ENCODE data around the gene ALKBH5.

Gene ALKBH5

DNA sequence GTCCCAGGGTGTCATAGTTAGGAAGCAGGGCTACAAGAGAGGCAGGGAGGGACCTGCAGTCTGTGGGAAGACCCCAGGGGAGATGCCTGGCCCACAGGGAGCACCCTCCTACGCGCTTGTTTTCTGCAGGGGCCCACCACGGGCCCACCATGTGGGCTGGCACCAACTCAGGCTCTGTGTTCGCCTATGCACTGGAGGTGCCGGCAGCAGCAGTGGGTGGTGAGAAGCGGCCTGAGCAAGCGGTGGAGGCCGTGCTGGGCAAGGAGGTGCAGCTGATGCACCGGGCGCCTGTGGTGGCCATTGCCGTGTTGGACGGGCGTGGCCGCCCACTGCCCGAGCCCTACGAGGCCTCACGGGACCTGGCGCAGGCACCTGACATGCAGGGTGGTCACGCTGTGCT, 56.8 kb downstream of the ALKBH5 start:
- no peak overlapping the region for H3K4me3 ChIP-seq (ENCODE audit: low read length)
- peaks cover 60% of the 10 kb centered on the region for H3K36me3 ChIP-seq (ENCODE audit: control insufficient read depth, insufficient read depth, low read length)
- no CpG with 5 or more reads among the region's 19 CpGs for WGBS (ENCODE audit: insufficient coverage, insufficient read length)
- H3K4me1 ChIP-seq (ENCODE audit: control insufficient read depth, insufficient read depth, low read length), result no peaks in the 10 kb centered on the region
- no peak overlapping the region for H3K27ac ChIP-seq (ENCODE audit: low read length)
- no peaks in the 10 kb centered on the region for H3K27me3 ChIP-seq (ENCODE audit: control insufficient read depth, insufficient read depth, low read length)
- no peaks in the 10 kb centered on the region for H3K9me3 ChIP-seq (ENCODE audit: control insufficient read depth, insufficient read depth, low read length)
- no peak for DNase-seq (ENCODE audit: low read depth, low spot score)

DNA sequence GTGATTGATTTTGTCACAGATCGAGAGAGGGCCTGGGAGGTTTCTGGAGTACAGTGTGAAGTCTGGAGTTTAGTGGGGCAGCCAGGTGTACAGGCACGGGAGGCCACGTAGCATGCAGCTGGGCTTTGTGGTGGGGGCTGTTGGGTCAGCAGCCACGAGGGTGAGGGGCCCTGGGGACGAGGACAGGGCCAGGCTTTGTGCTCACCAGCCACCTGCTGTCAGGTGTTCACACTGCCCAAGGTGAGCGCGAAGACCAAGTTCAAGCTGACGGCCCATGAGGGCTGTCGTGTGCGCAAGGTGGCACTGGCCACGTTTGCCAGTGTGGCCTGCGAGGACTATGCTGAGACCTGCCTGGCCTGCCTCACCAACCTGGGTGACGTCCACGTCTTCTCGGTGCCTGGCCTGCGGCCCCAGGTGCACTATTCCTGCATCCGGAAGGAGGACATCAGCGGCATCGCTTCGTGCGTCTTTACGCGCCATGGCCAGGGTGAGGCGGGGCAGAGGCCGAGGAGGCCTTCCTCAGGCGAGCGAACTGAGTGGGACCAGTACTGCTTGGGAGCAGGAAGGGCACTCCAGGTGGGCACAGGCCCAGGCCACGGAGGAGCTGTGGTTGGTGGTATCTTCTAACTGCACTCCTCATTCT, 57.7 kb downstream of the ALKBH5 start:
- Histone ChIP-seq H3K4me1 (ENCODE audit: control insufficient read depth, insufficient read depth, low read length) (peaks cover 5% of the 10 kb centered on the region), H3K4me3 (ENCODE audit: low read length) (no peak overlapping the region), H3K36me3 (ENCODE audit: control insufficient read depth, insufficient read depth, low read length) (peaks cover 60% of the 10 kb centered on the region), H3K27ac (ENCODE audit: low read length) (no peak overlapping the region), H3K27me3 (ENCODE audit: control insufficient read depth, insufficient read depth, low read length) (no peaks in the 10 kb centered on the region), H3K9me3 (ENCODE audit: control insufficient read depth, insufficient read depth, low read length) (no peaks in the 10 kb centered on the region)
- no CpG with 5 or more reads among the region's 28 CpGs for WGBS (ENCODE audit: insufficient coverage, insufficient read length)
- no peak for DNase-seq (ENCODE audit: low read depth, low spot score)

DNA sequence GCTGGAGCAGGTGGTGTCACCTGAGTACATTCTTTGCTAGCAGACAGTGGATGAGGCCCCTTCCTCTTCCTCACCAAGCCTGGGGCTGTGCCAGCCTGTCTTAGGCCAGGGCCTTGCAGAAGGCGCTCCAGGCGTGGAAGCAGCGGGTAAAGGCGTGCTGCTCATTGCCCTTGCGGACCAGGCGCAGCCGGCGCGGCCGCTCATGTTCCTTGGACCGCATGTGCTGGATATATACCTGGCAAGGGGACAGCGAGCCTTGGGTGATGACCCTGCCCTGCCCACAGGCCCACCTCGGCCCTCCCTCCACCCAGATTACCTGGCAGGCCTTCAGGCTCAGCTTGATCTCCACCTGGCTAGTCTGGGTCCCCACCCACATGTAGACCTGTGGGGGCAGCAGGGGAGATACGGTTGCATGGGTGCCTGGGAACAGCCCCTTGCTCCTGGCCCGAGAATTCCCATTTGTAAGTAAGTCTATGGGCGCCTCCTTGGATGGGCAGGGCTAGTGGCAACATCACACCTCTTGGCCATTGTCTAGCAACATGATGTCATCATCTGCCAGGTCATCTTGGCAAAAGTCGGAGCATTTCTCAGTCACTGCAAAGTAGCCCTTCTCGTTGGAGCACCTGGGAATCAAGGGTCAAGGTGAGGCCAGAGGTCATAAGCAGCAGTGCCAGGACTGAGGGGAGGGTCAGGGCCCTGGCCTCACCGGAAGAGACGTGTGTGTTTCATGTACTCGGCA, 61.6 kb downstream of the ALKBH5 start:
- no peak for DNase-seq (ENCODE audit: low read depth, low spot score)
- peaks cover 9% of the 10 kb centered on the region for H3K4me1 ChIP-seq (ENCODE audit: control insufficient read depth, insufficient read depth, low read length)
- no peaks in the 10 kb centered on the region for H3K27me3 ChIP-seq (ENCODE audit: control insufficient read depth, insufficient read depth, low read length)
- H3K4me3 ChIP-seq (ENCODE audit: low read length), result no peak overlapping the region
- no peak overlapping the region for H3K27ac ChIP-seq (ENCODE audit: low read length)
- WGBS (ENCODE audit: insufficient coverage, insufficient read length), result no CpG with 5 or more reads among the region's 21 CpGs
- no peaks in the 10 kb centered on the region for H3K9me3 ChIP-seq (ENCODE audit: control insufficient read depth, insufficient read depth, low read length)
- peaks cover 43% of the 10 kb centered on the region for H3K36me3 ChIP-seq (ENCODE audit: control insufficient read depth, insufficient read depth, low read length)

DNA sequence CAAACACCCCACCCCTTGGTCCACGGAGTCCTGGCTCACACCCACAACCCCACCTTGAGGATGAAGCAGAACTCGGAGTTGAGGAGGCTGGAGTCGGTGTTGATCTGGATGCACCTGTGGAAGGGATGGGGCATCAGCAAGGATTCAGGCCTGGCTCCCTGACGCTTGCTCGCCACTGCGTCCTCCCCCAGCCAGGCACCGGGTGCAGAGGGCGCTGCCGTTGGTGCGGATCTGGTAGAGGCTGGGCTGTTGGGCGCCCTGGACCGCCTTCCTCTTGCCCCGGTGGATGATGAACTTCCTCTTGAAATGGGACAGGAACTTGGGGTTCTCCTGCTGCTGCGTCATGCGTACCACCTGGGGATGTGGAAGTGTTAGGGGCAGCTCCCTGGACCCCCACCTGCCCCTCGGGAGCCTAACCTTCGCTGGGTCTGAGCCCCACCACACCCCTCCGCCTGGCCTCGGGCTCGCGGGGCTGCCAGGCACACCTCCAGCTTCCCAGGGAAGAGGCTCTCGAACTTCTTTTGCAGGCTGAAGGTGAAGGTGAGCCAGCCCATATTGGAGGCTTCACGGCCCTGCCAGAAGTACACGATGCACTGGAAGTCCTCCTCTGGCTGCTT, 62.6 kb downstream of the ALKBH5 start:
- H3K4me1 ChIP-seq (ENCODE audit: control insufficient read depth, insufficient read depth, low read length), result peaks cover 9% of the 10 kb centered on the region
- no peaks in the 10 kb centered on the region for H3K27me3 ChIP-seq (ENCODE audit: control insufficient read depth, insufficient read depth, low read length)
- H3K36me3 ChIP-seq (ENCODE audit: control insufficient read depth, insufficient read depth, low read length), result peaks cover 45% of the 10 kb centered on the region
- H3K27ac ChIP-seq (ENCODE audit: low read length), result no peak overlapping the region
- no peak for DNase-seq (ENCODE audit: low read depth, low spot score)
- no peaks in the 10 kb centered on the region for H3K9me3 ChIP-seq (ENCODE audit: control insufficient read depth, insufficient read depth, low read length)
- no peak overlapping the region; the same call in 1 of the 2 replicates for H3K4me3 ChIP-seq (ENCODE audit: low read length)
- no CpG with 5 or more reads among the region's 24 CpGs for WGBS (ENCODE audit: insufficient coverage, insufficient read length)

DNA sequence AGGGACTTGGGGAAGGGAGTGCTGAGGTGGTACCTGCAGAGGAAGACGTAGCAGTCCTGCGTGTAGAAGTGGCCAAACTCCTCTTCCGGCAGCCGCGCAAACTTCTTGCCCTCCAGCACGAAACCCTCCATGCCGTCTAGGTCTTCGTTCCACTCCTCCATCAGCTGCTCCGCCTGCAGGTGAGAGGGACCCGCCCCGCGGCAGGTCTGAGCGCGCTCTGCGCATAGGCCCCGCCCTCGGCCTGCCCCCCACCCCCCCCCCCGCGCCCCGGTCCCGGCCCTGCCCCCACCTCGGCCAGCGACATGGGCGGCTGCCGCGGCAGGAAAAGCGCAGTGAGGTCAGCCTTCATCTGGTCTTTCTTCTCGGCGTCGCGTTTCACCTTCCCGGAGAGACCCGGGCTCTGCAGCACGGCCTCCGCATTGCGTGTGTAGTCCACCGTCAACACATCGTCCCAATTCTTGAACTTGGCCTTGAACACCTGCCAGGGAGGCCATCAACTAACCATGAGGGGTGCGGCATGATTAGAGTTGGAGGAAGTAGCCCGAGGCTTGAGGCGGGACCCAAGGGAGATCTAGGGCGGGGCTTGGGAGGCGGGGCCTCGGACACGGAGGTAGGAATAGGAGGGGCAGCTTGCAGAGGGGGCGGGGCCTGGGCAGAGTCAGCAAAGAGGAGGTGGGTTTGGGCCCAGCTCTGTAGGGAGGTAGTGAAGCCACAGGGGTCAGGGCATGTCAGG, 63.4 kb downstream of the ALKBH5 start:
- Histone ChIP-seq H3K36me3 (ENCODE audit: control insufficient read depth, insufficient read depth, low read length) (peaks cover 46% of the 10 kb centered on the region), H3K4me1 (ENCODE audit: control insufficient read depth, insufficient read depth, low read length) (peaks cover 9% of the 10 kb centered on the region), H3K4me3 (ENCODE audit: low read length) (peak overlapping the region; percentile 46; the same call in 1 of the 2 replicates), H3K27ac (ENCODE audit: low read length) (no peak overlapping the region), H3K27me3 (ENCODE audit: control insufficient read depth, insufficient read depth, low read length) (no peaks in the 10 kb centered on the region), H3K9me3 (ENCODE audit: control insufficient read depth, insufficient read depth, low read length) (no peaks in the 10 kb centered on the region)
- DNase-seq (ENCODE audit: low read depth, low spot score), result no peak
- no CpG with 5 or more reads among the region's 46 CpGs for WGBS (ENCODE audit: insufficient coverage, insufficient read length)

DNA sequence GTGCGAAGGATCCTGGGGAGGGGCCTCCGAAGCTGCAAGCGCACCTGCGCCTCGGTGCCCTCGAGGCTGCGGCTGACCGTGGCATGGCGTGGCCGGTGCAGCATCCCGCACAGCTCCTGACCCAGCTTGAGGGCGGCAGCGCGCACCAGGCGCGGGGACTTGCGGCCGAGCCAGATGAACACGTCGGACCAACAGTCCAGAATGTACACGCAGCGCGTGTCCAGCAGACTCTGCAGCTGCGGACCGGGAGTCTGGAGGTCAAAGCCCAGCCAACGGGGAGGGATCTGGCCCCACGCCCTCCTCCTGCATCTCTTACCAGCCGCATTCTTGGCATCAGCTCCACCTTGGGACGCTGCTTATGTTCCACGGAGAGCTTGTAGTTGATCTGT, 64.0 kb downstream of the ALKBH5 start:
- Histone ChIP-seq H3K9me3 (ENCODE audit: control insufficient read depth, insufficient read depth, low read length) (no peaks in the 10 kb centered on the region), H3K27ac (ENCODE audit: low read length) (no peak overlapping the region), H3K27me3 (ENCODE audit: control insufficient read depth, insufficient read depth, low read length) (no peaks in the 10 kb centered on the region), H3K36me3 (ENCODE audit: control insufficient read depth, insufficient read depth, low read length) (peaks cover 48% of the 10 kb centered on the region), H3K4me1 (ENCODE audit: control insufficient read depth, insufficient read depth, low read length) (peaks cover 9% of the 10 kb centered on the region), H3K4me3 (ENCODE audit: low read length) (no peak overlapping the region)
- no peak for DNase-seq (ENCODE audit: low read depth, low spot score)
- WGBS (ENCODE audit: insufficient coverage, insufficient read length), result no CpG with 5 or more reads among the region's 30 CpGs

DNA sequence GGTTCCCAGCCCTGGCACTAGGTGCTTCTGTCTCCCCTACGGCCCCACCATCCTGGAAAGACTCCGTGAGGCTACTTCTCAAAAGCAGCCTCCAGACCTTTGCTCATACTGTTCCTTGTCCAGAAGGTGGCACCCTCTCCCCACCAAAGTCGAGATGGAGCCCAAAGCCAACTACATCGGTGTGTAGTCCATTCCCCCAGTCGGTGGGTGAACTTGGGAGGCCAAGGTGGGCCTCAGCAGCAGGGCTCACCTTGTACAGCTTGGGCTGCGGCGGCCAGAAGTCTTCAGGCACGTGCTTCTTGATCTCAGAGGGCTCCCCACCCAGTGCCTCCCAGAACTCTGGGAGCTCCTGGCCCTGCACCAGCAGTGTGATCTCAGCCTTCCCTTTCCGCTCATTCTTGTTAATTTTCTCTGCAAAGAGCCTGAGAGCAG, 64.7 kb downstream of the ALKBH5 start:
- no peak for DNase-seq (ENCODE audit: low read depth, low spot score)
- peaks cover 50% of the 10 kb centered on the region for H3K36me3 ChIP-seq (ENCODE audit: control insufficient read depth, insufficient read depth, low read length)
- WGBS (ENCODE audit: insufficient coverage, insufficient read length), result no CpG with 5 or more reads among the region's 9 CpGs

DNA sequence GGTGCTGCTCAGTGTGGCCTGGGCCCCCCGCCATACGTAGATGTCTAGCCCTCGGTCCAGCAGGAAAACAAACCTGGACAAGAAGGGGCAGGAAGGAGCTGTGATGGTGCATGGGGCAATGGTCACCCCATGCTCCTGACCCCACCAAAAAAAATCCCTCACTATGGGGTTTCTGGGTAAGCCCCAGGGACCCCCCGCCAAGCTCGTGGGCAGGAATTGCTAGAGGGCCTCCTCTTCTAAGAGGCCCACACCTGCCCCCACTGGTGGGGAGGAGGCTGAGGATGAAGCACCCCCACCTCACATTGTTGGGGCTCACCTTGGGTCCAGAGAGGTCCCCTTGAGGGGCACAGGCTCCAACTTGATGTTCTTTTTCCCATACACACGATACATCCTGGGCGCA, 65.2 kb downstream of the ALKBH5 start:
- no peaks in the 10 kb centered on the region for H3K9me3 ChIP-seq (ENCODE audit: control insufficient read depth, insufficient read depth, low read length)
- H3K4me3 ChIP-seq (ENCODE audit: low read length), result no peak overlapping the region
- peaks cover 50% of the 10 kb centered on the region for H3K36me3 ChIP-seq (ENCODE audit: control insufficient read depth, insufficient read depth, low read length)
- no CpG with 5 or more reads among the region's 7 CpGs for WGBS (ENCODE audit: insufficient coverage, insufficient read length)
- H3K27ac ChIP-seq (ENCODE audit: low read length), result no peak overlapping the region
- H3K4me1 ChIP-seq (ENCODE audit: control insufficient read depth, insufficient read depth, low read length), result peaks cover 9% of the 10 kb centered on the region
- no peak for DNase-seq (ENCODE audit: low read depth, low spot score)
- H3K27me3 ChIP-seq (ENCODE audit: control insufficient read depth, insufficient read depth, low read length), result no peaks in the 10 kb centered on the region

More for the DNA sequence above, 64.7 kb downstream of the ALKBH5 start:
- Histone ChIP-seq H3K27ac (ENCODE audit: low read length) (no peak overlapping the region), H3K9me3 (ENCODE audit: control insufficient read depth, insufficient read depth, low read length) (no peaks in the 10 kb centered on the region), H3K27me3 (ENCODE audit: control insufficient read depth, insufficient read depth, low read length) (no peaks in the 10 kb centered on the region), H3K4me1 (ENCODE audit: control insufficient read depth, insufficient read depth, low read length) (peaks cover 9% of the 10 kb centered on the region), H3K4me3 (ENCODE audit: low read length) (no peak overlapping the region)

DNA sequence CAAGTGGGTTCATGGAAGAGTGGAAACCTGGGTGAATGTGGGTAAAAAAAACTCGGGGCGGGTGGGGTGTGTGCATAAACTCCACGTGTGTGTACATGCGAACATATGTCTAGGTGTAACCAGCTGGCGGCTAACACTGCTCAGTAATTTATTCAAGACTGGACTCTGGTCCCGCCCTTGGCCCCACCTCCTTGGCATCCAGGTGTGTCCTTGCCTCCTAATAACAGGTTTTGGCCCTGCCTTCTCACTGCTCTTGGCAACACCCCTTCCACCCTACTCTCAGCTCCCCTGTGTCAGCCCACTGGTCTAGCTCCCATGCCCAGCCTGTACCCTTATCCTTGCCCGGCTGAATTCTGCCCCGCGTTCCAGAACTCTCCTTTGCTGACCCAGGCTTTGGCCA, 66.6 kb downstream of the ALKBH5 start:
- Histone ChIP-seq H3K9me3 (ENCODE audit: control insufficient read depth, insufficient read depth, low read length) (no peaks in the 10 kb centered on the region), H3K4me3 (ENCODE audit: low read length) (no peak overlapping the region), H3K4me1 (ENCODE audit: control insufficient read depth, insufficient read depth, low read length) (peaks cover 9% of the 10 kb centered on the region), H3K27me3 (ENCODE audit: control insufficient read depth, insufficient read depth, low read length) (no peaks in the 10 kb centered on the region), H3K27ac (ENCODE audit: low read length) (no peak overlapping the region), H3K36me3 (ENCODE audit: control insufficient read depth, insufficient read depth, low read length) (peaks cover 53% of the 10 kb centered on the region)
- DNase-seq (ENCODE audit: low read depth, low spot score), result no peak
- WGBS (ENCODE audit: insufficient coverage, insufficient read length), result no CpG with 5 or more reads among the region's 9 CpGs

DNA sequence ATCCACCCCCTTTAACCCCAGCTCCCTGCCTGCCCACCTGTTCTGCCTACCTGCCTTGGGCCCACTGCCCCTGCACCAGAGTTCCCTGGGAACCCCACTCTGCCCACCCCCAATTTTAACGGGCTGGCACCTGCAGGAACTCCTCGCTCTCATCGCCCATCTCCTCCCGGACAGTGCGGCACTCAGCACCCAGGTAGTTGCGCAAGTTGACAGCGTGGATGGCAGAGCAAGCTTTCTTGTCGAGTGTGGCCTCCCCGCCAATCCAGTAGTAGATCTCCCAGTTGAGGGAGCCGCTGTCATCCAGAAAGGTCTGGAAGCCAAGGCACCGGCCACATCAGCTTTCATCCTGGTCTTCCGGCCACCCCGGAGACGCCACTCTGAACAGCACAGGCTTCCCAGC, 67.1 kb downstream of the ALKBH5 start:
- Histone ChIP-seq H3K27me3 (ENCODE audit: control insufficient read depth, insufficient read depth, low read length) (no peaks in the 10 kb centered on the region), H3K4me3 (ENCODE audit: low read length) (no peak overlapping the region), H3K4me1 (ENCODE audit: control insufficient read depth, insufficient read depth, low read length) (peaks cover 9% of the 10 kb centered on the region), H3K27ac (ENCODE audit: low read length) (no peak overlapping the region), H3K9me3 (ENCODE audit: control insufficient read depth, insufficient read depth, low read length) (no peaks in the 10 kb centered on the region), H3K36me3 (ENCODE audit: control insufficient read depth, insufficient read depth, low read length) (peaks cover 48% of the 10 kb centered on the region)
- no CpG with 5 or more reads among the region's 14 CpGs for WGBS (ENCODE audit: insufficient coverage, insufficient read length)
- DNase-seq (ENCODE audit: low read depth, low spot score), result no peak
